Lower leg skin (tissue), 4 donors: Measurements from ENCODE around the gene CLASP1. TPM values are rescaled to one million over a fixed set of nuclear protein-coding genes. Genes with fewer than 3 reads are reported as not detected.

ENCODE experiments used
- DNase-seq, 2 donors: peaks; one replicate each; pipeline ENCODE4 v3.0.0-alpha.2; 2019; ENCODE audit warnings: low spot score in 2 of 2
- H3K4me3 ChIP-seq: fragments of 200-600 bp; sonication (generic); 2 replicates; pipeline ENCODE4 v1.5.1; 2017; ENCODE audit warnings: mild to moderate bottlenecking, low read depth; ENCODE audit not compliant: poor library complexity, severe bottlenecking
- CTCF ChIP-seq, 3 donors: fragments of 450-650 bp; IDR thresholded peaks; one replicate each; pipeline ENCODE4 v1.5.1; 2016; ENCODE audit warnings: antibody characterized with exemption in 3 of 3, mild to moderate bottlenecking in 3 of 3, moderate library complexity in 2 of 3
- POLR2A ChIP-seq, 2 donors: fragments of 450-650 bp; IDR thresholded peaks; one replicate each; pipeline ENCODE4 v1.6.1; 2016 to 2017; ENCODE audit warnings: antibody characterized with exemption in 2 of 2, mild to moderate bottlenecking in 1 of 2, moderate library complexity in 1 of 2
- WGBS, 2 donors: methylation state at CpG; one replicate each; pipeline ENCODE4 v1.1.5; 2018; 5-methylcytosine and 5-hydroxymethylcytosine counted together
- intact Hi-C: fragments of 100-400 bp; cut with DNase I; formaldehyde crosslinking; loops from one replicate; pipeline ENCODE4 v1.15.0; 2023; ENCODE audit warnings: low total_unique reads
- total RNA-seq, 4 donors: library from RNA; depleted of rRNA; stranded (reverse); fragments of >200 nt; gene quantifications; one replicate each; pipeline ENCODE4 v1.1.0, GENCODE V29; 2016

The CLASP1 gene
- total RNA-seq, 4 donors from 2014 or later: 56.8 to 88.4 (median 69.0) TPM

DNA sequence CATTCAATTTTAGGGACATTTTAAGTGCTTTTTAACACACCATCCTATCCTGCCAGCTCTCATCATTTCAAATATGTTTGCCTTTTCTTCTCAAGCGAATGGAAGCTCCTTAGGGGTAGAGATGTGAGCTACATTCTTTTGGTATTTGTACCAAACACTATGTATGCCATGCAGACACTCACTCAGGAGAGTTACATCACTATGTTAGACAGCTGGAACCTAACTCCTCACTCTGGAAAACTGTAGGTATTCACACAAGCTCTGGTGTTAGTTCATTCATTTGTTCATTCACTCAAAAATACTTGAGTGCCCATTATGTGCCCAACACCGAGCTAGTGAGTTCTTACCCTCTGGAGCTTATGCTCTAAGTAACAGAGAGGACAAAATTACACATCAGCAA, 144.9 kb downstream of the CLASP1 start:
- no peak overlapping the region for H3K4me3 ChIP-seq
- DNase-seq: no peak
- WGBS, 2 donors: 88 to 96% methylated on average over 2 of the region's 2 CpGs
- intact Hi-C loops: no loop called here
- TF ChIP-seq POLR2A (IDR thresholded peaks at IDR 0.05) (no peak), CTCF (IDR thresholded peaks at IDR 0.05) (no peak)

DNA sequence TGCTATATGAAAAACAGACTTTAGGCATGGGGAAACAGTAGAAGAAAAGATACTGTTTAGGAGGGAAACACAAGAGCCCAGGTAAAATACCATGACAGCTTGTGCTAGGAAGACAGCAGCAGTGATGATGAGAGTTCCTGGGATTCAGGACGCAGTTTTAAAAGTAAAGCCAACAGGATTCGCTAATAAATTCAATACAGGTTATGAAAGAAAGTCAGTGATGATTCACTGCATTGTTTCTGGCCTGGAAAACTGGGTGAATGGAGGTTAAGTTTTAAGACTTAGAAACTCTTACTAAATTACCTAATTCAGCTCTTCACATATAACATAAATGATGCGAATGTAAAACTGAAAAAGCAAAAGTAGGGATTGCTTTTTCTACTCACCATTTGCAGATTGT, 146.5 kb downstream of the CLASP1 start:
- TF ChIP-seq CTCF (IDR thresholded peaks at IDR 0.05) (no peak), POLR2A (IDR thresholded peaks at IDR 0.05) (no peak)
- intact Hi-C loops: no loop called here

GRCh38 chr2:121502246-121502645, 147.0 kb downstream of the CLASP1 start:
- 89 to 90% methylated on average over 5 of the region's 5 CpGs for WGBS, 2 donors
- no peak overlapping the region for H3K4me3 ChIP-seq
- intact Hi-C loops: no loop called here
- no peak for DNase-seq
- TF ChIP-seq POLR2A (IDR thresholded peaks at IDR 0.05) (no peak), CTCF (IDR thresholded peaks at IDR 0.05) (no peak)

More for the DNA sequence above, 146.5 kb downstream of the CLASP1 start:
- no peak for DNase-seq
- 88 to 93% methylated on average over 3 of the region's 3 CpGs for WGBS, 2 donors
- H3K4me3 ChIP-seq: no peak overlapping the region

DNA sequence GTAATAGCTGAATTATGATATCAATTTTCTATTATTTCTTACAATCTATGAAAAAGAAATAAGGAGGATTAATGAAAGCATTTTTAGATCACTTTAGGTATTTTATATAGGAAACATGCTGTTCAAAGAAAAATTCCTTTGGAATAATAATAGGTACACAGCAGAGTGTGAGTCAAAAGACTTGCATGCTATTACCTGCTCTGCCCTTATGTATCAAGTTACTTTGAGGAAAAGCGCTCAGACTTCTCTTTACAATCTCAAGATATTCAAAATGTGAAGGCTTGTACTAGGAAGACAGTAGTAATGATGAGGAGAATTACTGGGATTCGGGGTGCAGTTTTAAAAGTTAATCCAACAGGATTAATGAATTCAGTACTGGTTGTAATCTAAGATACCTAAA, 147.7 kb downstream of the CLASP1 start:
- intact Hi-C loops: no loop called here
- no peak overlapping the region for H3K4me3 ChIP-seq
- no peak for DNase-seq
- TF ChIP-seq POLR2A (IDR thresholded peaks at IDR 0.05) (no peak), CTCF (IDR thresholded peaks at IDR 0.05) (no peak)
- 86 to 94% methylated on average over 2 of the region's 2 CpGs for WGBS, 2 donors

- intact Hi-C loops: no loop called here
- TF ChIP-seq CTCF (IDR thresholded peaks at IDR 0.05) (no peak), POLR2A (IDR thresholded peaks at IDR 0.05) (no peak)
- no peak overlapping the region for H3K4me3 ChIP-seq
- 52 to 53% methylated on average over 1 of the region's 1 CpG for WGBS, 2 donors
- DNase-seq: no peak
Measured at GRCh38 chr2:121501031-121501430, 148.2 kb downstream of the CLASP1 start.

DNA sequence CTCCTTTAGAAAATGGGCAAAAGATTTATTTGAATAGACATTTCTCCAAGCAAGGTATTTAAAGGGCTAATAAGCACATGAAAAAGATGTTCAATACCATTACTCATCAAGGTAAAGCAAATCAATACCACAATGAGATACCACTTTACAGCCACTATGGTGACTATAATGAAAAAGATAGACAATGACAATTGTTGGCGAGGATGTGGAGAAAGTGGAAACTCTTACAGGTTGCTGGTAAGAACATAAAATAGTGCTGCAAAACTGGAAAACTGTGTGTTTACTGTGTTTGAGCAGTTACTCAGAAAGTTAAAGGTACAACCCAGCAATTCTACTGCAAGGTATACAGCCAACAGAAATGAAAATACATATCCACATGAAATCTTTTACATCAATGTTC, 150.5 kb downstream of the CLASP1 start:
- no peak for DNase-seq
- WGBS, 2 donors: 97 to 100% methylated on average over 1 of the region's 1 CpG
- intact Hi-C loops: no loop called here
- H3K4me3 ChIP-seq: no peak overlapping the region
- TF ChIP-seq CTCF (IDR thresholded peaks at IDR 0.05) (no peak), POLR2A (IDR thresholded peaks at IDR 0.05) (no peak)
